ENCODE data around the gene WWOX.
"Not testable (repeated sequence)": the region's sequence is repeated elsewhere in the genome, so short reads cannot be mapped to it uniquely, and the experiment has no call there.

Gene WWOX

DNA sequence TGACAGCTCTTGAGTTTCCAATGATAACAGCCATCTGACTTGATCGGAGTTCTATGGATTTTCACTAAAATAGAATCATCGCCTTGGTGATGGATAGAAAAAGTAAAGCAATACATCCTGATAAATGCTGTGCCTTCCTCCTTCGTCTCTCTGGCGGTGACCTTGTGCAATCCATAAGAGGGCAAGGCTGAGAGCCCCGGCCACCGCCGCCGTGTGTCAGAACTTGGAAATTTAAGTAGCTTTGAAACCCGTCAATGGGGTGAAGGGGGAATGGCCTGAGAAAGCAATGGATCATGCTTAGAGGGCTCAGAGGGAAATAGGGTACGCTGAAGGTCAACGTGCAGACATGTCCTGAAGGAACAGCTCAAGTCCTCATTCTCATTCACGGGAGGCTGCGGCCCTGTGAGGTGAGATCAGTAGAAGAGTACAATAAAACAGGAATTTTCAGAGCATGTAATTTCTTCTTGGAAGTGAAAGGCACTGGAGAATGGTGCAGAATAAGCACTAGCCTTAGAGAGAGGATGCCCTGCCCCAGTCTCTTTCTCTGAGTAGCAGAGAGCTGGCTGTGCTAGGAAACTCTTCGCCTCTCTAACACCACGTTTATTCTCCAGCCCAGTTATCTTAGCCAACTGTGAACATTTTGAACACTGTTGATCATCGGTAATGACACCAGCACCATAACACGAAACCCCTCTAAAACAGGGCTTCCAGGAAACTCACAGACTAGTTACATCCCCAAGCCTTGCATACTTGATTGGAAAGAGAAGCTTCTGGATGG, 573.5 kb downstream of the WWOX start:
- DNase-seq = no peak

DNA sequence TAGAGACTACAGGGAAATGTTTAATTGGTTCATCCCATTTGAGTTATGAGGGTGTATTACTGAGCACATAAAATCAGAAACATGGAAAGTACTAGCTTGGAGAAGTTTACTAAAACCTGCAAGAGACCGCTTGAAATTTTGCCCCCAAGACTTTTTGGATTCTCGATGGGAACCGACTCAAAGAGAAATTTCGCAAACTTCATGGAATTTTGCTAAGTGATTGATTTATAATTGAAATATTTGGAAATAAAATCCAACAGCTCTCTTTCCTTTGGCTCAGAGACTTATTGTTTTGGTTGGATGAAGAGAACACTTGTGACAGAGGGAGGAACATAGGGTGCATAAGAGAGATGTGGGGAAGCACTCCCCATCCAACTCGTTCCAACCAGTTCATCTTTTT, 574.4 kb downstream of the WWOX start:
- no peak for DNase-seq

DNA sequence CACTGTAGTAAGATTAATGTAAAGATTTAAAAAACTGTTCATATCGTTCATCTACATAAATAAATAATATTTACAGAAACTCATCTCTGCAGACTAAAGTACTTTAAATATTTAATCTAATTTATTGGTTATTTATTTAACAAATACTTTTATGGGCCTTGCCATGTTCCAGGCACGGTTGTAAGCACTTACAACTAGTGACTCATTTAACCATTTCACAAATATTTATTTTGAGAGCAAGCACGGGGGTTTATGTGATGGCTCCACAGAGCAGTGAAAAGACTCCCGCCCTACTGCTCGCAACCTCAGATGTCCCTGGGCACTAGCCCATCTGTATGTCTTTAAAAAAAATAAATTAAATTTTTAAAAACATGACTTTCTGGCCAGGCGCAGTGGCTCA, 575.9 kb downstream of the WWOX start:
- DNase-seq = no peak

DNA sequence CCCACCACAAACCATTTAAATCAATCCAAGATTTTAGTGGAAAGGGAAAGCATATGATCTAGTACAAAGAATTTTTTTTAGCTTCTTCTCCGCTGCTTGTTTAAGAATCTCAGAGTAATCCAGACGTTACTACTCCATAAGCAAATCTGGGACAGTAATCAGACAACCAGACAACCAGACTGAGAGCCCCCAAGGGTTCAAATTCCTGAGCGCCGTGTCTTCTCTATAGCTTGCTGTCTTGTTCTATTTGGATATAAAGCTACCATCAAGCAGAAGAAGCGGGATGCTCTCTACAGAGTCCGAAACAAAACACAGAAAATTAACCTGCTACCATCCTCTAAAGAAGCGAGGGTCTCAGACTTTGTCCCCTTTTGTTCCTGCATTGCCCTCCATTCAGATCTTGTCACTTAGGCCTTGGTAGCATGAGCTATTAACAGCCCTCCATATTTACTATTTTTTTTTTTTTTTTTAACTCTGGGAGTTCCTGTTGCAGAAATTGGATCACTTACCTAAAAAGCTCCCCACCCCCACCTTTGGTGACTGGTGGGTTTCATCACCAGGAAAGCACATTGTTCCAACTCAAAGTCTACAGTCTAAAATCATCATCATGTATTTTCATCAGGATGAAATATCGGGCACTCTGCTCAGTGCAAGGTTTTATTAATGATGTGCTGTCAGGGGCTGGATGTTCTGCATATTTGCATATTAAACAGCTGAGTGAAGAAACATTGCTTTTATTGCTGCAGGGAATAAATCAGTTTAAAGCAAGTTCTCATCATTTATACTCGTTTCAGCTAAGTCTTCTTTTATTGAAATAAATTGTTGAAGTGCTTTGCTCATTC, 576.7 kb downstream of the WWOX start:
- DNase-seq = no peak

DNA sequence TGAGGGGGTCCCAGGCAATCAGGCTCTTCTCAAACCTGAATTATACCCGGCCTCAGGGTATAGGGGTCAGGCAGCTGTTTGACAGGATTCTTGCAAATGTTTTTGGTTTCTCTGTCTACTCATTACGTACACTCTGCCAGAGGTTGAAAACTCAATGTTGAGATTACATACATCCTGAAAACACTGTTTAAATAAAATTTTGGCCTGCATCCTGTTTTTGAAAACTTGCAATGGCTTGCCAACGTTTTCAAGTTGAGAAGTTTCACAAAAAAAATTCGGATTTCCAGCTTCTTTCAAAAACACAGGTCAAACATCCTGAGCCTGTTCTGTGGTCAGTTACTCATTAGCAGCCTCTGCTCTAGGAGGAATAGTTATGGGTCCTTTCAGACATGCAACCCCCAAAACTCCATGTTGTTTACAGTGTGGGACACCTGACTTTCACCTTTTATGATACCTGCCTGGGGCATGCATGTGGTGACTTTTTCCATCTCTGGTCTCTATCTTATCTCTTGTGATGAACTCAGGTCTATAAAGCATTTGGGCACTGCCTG, 577.8 kb downstream of the WWOX start:
- no peak for DNase-seq

DNA sequence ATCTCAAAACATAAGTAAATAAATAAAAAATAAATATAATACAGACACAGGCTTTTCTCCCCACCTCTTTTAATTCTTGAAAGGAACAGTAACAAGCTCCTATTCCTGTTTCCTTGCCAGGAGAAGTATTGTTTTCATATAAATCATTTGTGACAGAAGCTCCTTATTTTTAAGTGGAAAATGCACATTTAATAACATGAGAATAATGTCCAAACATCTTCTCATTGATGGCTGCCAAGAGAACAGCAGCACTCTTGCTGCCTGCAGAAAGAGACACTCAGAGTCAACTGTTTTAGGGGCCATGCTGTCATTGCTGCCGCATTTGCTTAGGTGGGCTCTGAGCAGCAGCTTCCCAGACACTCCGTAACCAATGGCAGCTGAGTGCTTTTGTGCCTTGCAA, 580.1 kb downstream of the WWOX start:
- no peak for DNase-seq

DNA sequence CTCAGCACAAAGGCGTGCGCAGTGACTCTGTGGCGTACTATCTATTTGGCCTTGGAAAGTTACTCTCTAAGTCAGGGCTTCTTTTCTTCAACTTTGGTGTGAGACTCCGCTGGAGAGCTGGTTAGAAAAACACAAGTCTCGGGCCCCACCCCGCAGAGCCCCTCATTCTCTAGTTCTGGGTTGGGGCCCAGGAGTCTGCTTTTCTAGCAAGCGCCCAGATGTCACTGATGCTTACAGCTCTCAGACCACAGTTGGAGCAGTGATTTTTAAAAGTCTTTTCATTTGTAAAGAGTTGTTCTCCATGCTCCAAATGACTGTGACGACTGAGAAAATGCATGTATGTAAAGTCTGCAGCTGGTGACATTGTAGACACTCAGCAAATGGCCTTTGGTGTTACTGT, 582.3 kb downstream of the WWOX start:
- DNase-seq = no peak

DNA sequence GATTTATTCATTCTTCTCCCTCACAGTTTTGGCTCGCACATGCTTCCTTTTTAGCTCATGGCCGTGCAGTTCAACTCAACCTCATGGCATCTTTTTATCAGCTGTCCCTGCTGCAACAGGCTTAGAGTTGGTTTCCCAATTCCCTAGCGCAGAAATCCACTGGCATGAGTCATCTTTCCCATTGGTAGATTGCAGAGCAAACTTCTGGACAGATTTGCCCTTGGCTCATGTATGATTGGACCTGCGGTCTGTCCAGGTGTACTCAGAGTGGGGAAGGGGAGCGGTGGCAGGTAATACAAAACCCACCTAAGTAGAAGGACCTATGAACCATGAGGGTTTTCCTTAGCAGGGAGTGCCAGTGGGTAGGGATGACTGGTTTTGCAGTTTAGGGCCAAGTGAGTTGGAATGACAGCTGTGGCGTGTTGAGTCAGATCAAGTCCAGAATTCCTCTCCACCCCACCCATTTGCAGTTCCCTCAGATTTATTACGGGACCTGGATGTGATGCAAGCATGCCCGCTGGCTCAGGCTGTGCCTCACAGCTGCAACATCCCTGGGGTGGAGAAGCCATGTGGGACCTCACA, 584.7 kb downstream of the WWOX start:
- DNase-seq = no peak

DNA sequence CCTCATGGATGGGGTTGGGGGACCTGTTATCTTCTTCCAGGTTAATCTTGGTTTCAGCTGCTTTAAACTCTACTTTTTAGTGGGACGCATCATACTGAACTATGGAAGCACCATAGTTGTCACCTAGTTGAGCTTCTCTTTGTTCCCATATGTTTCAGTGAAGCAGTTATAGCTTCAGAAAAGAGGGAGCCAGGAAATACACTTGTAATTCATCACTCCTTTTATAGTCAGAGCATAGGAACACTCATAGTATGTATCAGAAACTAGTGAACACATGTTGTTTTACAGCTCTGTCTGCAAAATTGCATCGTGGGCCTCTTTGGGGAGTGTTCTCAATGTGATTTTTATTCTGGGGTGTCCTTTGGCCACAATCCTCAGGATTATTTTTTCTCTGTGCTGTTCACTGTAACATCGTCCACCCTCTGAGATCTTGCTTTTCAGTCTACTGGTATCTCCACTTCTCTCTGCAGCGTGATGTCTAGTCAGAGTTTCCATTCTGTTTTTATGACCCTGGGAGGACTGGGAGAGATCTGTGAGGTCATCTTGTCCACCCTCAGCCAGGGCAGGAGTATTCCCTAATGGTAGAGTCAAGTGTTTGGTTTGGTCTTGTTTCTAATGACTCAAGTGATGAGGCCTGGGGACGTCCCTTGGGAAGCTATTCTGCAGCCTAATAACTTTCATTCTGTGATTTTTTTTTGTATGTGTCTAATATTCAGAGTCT, 585.4 kb downstream of the WWOX start:
- DNase-seq = no peak

DNA sequence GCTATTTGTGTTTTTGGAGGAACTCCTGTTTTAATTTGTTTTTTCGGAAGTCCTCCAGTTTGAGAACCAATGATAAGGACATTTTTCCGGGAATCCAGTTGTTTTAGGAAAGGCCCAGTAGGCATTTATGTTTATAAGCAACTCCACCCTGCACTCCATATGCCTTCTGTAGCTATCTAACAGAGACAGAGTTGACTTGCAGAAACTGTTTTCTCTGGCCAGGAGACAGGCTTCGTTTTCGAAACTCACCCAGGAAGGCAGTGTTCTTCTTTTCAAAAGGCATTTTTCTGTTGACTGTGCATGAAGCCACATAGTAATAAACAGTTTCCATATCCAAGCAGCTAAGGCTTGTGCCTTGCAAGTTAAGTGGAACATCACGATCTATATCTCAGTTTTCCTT, 587.1 kb downstream of the WWOX start:
- DNase-seq = no peak

DNA sequence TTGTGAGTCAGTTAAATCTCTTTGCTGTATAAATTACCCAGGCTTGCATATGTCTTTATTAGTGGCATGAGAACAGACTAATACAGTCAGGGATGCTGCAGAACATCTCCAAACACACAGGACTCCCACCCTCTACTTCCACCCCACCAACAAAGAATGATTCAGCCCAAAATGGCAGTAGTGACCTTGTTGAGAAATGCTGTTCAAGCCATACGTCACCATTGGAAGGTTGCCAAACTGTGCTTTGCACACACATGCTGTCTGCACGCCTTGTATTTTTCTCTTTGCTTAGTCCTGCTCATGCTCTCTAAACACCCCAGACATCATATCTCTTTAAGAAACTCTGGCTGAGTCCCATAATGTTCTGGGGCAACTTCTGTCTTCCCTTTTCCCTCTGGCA, 589.6 kb downstream of the WWOX start:
- DNase-seq = no peak

DNA sequence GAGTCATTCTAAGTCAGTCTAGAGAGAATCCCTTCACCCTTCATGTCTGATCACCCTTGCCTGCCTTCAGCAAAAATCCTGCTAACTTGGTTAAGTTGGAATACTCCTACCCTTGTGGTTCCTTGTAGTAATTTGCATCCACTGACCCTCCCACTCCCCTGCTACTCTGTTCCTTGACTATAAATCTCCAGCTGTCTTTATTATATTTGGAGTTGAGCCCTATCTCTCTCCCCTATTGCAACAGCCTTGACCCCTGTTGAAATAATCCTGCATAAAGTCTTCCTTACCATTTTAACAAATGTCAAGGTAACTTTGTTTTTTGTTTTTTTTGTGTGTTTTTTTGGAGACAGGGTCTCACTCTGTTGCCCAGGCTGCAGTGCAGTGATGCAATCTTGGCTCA, 590.1 kb downstream of the WWOX start:
- no peak for DNase-seq

DNA sequence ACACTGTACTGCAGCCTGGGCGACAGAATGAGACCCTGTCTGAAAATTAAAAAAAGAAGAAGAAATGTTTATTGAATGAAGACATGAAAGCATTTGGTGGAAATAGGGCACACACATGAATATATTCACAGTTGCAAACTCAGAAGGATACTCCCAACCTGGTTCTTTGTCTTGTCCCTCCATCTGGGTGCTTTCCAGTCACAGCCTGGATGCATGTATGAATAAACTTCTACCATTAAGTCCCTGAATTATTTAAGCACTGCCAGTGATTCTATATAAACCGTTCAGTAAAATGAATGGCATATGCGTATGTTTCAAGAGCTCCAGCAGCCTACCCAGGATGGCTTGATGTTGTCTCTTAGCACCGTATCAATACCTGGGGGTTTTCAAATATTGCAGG, 591.1 kb downstream of the WWOX start:
- no peak for DNase-seq

DNA sequence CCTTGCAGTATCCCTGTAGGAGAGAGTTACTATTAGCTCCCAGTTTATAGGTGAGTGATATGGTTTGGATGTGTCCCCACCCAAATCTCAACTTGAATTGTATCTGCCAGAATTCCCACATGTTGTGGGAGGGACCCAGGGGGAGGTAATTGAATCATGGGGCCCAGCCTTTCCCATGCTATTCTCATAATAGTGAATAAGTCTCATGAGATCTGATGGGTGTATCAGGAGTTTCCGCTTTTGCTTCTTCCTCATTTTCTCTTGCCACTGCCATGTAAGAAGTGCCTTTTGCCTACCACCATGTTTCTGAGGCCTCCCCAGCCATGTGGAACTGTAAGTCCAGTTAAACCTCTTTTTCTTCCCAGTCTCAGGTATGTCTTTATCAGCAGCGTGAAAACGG, 592.3 kb downstream of the WWOX start:
- not testable (repeated sequence) for DNase-seq

DNA sequence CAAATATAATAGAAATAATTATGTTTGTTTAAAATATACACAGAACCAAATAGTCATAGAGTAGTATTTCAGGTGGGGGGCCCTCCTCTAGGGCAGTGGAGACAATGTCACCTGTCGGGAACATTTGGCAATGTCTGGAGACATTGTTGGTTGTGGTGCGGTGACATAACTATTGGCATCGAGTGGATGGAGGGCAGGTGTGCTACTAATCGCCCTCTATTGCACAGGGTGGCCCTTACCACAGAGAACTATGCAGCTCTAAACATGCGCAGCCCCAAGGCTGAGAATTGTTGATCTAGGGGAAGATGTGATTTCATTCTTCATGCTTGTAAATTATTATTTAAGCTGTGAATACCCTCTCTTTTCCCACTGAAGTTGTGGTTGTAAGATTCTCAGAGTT, 594.0 kb downstream of the WWOX start:
- DNase-seq = no peak

DNA sequence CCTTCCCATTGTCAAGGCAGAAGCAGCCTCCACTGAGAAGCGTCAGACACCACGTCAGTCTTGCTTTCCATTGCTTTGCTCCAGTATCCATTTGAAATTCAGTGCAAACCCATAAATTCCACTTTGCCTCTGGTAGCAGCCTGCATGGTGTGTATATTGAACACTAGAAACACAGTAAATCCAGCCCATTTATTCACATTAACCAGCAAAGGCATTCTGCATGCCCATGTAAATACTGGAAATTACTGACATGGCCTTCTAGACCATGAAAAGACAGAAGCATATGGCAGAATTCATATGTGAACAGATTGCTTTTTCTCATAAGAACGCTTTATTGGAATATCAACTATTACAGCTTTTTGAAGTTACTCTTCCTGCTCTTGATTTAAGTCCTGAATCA, 595.0 kb downstream of the WWOX start:
- no peak for DNase-seq

DNA sequence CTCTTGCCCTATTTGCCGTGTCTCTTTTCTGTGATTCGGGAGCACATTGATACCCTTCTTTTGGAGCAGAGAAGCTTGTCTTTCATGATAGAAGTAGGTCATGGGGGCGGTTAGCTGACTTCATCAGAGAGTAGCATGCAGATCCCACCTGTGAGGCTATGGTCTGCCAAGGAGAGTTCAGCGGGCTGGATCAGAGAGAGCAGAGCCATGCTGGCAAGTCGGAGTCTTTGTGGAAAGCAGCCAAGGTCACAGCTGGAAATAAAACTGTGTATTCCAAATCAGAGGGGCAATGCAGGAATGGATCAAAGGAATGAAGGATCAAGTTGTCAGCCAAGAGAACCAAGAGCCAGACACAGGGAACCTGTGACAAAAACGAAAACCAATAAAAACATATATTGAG, 595.9 kb downstream of the WWOX start:
- DNase-seq = no peak

DNA sequence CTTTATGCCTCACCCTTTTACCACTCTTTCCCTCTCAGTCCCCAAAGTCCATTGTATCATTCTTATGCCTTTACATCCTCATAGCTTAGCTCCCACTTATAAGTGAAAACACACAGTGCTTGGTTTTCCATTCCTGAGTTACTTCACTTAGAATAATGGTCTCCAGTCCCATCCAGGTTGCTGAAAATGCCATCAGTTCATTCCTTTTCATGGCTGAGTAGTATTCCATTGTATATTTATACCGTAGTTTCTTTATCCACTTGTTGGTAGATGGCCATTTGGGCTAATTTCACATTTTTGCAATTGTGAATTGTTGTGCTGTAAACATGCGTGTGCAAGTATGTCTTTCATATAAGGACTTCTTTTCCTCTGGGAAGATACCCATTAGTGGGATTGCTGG, 597.3 kb downstream of the WWOX start:
- DNase-seq = no peak

DNA sequence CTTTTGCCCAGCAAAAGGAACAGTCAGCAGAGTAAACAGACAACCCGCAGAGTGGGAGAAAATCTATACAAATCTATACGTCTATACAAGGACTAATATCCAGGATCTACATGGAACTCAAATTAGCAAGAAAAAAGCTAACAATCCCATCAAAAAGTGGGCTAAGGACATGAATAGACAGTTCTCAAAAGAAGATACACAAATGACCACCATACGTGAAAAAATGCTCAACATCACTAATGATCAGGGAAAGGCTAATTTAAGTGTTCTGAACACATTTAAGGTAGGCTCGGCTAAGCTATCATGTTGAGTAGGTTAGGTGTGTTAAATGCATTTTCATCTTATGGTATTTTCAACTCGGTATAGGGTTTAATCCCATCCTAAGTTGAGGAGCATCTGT, 598.0 kb downstream of the WWOX start:
- DNase-seq = no peak

DNA sequence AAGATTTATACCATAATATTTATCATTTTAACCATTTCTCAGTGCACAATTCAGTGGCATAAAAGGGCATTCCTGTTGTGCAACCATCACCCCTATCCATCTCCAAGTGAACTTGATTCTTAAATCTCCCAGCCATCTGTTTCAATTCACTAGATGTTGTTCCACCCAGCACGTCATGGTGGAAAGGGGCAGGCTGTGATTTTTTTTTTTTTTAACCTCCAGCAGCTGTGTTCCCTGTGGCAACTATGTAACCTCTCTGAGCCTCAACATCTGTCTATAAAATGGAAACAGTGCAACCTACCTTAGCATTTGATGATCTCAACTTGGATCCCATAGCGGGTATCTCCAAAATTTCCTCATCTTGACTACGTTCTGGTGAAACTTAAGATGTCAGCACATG, 604.5 kb downstream of the WWOX start:
- no peak for DNase-seq

DNA sequence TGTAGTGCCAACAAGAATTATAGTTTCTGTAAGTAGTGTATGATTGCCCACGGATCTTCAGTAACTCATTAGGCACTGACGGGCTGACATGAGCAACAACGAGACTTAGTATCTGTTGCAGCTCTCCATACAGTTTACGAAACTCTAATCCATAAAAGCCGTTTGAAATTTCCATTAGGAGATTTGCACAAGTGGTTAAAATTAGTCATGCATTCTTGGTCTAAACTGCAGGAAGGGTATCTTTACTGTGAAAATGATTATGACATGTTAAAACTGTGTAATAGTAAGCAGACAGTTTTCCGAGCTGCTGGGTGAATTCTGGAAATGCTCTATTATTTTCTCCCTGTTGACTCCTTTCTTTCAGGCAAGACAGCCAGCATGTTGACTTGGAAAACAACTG, 605.0 kb downstream of the WWOX start:
- no peak for DNase-seq

DNA sequence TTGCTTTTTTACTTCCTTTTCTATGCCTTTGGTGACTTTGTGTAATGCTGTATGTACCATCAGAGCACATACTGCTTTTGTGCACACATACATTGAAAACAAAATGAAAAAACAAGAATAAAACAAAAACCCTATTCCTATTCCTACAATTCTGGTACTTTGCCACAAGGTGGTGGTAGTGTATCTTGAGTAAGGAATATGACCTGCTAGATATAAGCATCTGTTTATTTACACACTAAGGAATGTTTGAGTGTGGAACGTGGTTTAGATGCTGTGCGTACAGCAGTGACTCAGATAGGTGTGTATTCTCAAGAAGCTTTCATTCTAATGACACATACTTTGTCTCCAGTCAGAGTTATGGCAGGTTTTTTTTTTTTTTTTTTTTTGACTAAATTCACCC, 606.2 kb downstream of the WWOX start:
- no peak for DNase-seq

DNA sequence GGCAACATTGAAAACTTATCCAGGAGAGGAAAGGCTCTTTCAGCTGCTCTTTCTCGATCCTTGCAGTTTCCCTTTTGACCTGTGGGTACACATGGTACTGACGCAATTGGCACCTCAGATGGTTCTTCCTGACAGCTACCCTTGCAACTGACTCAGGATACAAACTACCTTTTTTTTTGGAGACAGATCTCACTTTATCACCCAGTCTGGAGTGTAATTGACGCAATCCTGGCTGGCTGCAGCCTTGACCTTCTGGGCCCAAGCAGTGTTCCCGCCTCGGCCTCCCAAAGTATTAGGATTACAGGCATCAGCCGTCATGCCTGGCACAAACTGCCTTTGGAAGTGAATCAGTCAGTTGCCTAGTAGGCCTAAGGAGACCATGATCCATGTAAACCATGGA, 607.2 kb downstream of the WWOX start:
- DNase-seq = no peak

All from NCI-H69 (cell line).